Endothelial cell of coronary artery (primary cell): ENCODE measurements around the gene MT2A. TPM values are rescaled to one million over a fixed set of nuclear protein-coding genes. Genes with fewer than 3 reads are reported as not detected.

Experiments
- total RNA-seq: library from RNA; depleted of rRNA; stranded (reverse); fragments of >200 nt; gene quantifications from 2 replicates; pipeline ENCODE4 v1.2.3, GENCODE V29; 2014

Gene MT2A
- 118 and 174 TPM in 2 replicates for total RNA-seq

GRCh38 chr16:56608043-56608875 lies at the start of gene MT2A:
TSS of gene MT2A (plus strand) at chr16:56608584. CDS start at chr16:56608656, 72 bp downstream.

GRCh38 chr16:56564793-56565477 lies 43.4 kb upstream of the MT2A start, which contains the start of gene MT4:
TSS of gene MT4 (plus strand) at chr16:56565073. CDS start at chr16:56565129, 56 bp downstream.

GRCh38 chr16:56589141-56590039 lies 19.0 kb upstream of the MT2A start, which contains the start of gene MT3:
TSS of gene MT3 (plus strand) at chr16:56589528. CDS start at chr16:56589591, 63 bp downstream.

GRCh38 chr16:56625140-56625942 lies 17.0 kb downstream of the MT2A start, which contains the start of gene MT1E:
TSS of gene MT1E (plus strand) at chr16:56625781. CDS start at chr16:56625852, 71 bp downstream.

GRCh38 chr16:56632156-56632847 lies 23.9 kb downstream of the MT2A start, which contains the start of gene MT1M:
TSS of gene MT1M (plus strand) at chr16:56632659. CDS start at chr16:56632732, 73 bp downstream.

GRCh38 chr16:56637814-56638750 lies 29.7 kb downstream of the MT2A start, which contains the start of gene MT1A:
TSS of gene MT1A (plus strand) at chr16:56638666. CDS start at chr16:56638739, 73 bp downstream.

GRCh38 chr16:56651586-56651985 lies 43.2 kb downstream of the MT2A start, which contains the start of gene MT1B:
TSS of gene MT1B (plus strand) at chr16:56651886. CDS start at chr16:56651954, 68 bp downstream.

GRCh38 chr16:56657555-56658326 lies 49.4 kb downstream of the MT2A start, which contains the start of gene MT1F:
TSS of gene MT1F (plus strand) at chr16:56657959. CDS start at chr16:56658059, 100 bp downstream.

Other genes starting within 250 kb of the MT2A start
- gene AMFR, start 183.0 kb upstream of the MT2A start, total RNA-seq, result 215 and 286 TPM in 2 replicates
- 61.4 and 68.2 TPM in 2 replicates for gene NUDT21, start 157.3 kb upstream of the MT2A start, total RNA-seq
- 67.3 and 95.7 TPM in 2 replicates for gene OGFOD1, start 157.0 kb upstream of the MT2A start, total RNA-seq
- 43.9 and 62.4 TPM in 2 replicates for gene BBS2, start 88.6 kb upstream of the MT2A start, total RNA-seq
- not detected in 2 replicates for gene MT4, start 43.5 kb upstream of the MT2A start, total RNA-seq
- not detected in 2 replicates for gene MT3, start 19.1 kb upstream of the MT2A start, total RNA-seq
- 131 and 212 TPM in 2 replicates for gene MT1E, start 17.2 kb downstream of the MT2A start, total RNA-seq
- 2.2 and 5.2 TPM in 2 replicates for gene MT1M, start 24.1 kb downstream of the MT2A start, total RNA-seq
- gene MT1A, start 30.1 kb downstream of the MT2A start, total RNA-seq, result 3.2 and 3.3 TPM in 2 replicates
- not detected in 2 replicates for gene MT1B, start 43.3 kb downstream of the MT2A start, total RNA-seq
- 0.99 and 1.0 TPM in 2 replicates for gene MT1F, start 49.4 kb downstream of the MT2A start, total RNA-seq
- not detected in 2 replicates for gene MT1G, start 59.5 kb downstream of the MT2A start, total RNA-seq
- not detected in 2 replicates for gene MT1H, start 61.2 kb downstream of the MT2A start, total RNA-seq
- gene MT1X, start 73.9 kb downstream of the MT2A start, total RNA-seq, result 13.8 and 27.1 TPM in 2 replicates
- 71.1 and 119 TPM in 2 replicates for gene NUP93, start 121.5 kb downstream of the MT2A start, total RNA-seq